Left lobe of liver (tissue), 2 donors: ENCODE measurements around the gene AKR7A3. TPM values are rescaled to one million over a fixed set of nuclear protein-coding genes. Genes with fewer than 3 reads are reported as not detected.

Experiments used
- ATAC-seq: fragments of 200-7000 bp; cut with Tn5 transposase; one replicate; pipeline ENCODE4 v1.9.1; 2020; ENCODE audit warnings: mild to moderate bottlenecking, moderate library complexity
- DNase-seq: peaks from one replicate; pipeline ENCODE4 v3.0.0-alpha.2; 2020; ENCODE audit warnings: low spot score
- total RNA-seq: library from RNA; stranded (reverse); gene quantifications from one replicate; pipeline ENCODE4 v1.2.1, GENCODE V29; 2021
- donor health status: DM: no; HTN: no; CAD: no; lungs with moderate emphysema.
- donor health status: DM: no; HTN: yes; CAD: no.

The AKR7A3 gene
- 111 TPM for total RNA-seq

DNA sequence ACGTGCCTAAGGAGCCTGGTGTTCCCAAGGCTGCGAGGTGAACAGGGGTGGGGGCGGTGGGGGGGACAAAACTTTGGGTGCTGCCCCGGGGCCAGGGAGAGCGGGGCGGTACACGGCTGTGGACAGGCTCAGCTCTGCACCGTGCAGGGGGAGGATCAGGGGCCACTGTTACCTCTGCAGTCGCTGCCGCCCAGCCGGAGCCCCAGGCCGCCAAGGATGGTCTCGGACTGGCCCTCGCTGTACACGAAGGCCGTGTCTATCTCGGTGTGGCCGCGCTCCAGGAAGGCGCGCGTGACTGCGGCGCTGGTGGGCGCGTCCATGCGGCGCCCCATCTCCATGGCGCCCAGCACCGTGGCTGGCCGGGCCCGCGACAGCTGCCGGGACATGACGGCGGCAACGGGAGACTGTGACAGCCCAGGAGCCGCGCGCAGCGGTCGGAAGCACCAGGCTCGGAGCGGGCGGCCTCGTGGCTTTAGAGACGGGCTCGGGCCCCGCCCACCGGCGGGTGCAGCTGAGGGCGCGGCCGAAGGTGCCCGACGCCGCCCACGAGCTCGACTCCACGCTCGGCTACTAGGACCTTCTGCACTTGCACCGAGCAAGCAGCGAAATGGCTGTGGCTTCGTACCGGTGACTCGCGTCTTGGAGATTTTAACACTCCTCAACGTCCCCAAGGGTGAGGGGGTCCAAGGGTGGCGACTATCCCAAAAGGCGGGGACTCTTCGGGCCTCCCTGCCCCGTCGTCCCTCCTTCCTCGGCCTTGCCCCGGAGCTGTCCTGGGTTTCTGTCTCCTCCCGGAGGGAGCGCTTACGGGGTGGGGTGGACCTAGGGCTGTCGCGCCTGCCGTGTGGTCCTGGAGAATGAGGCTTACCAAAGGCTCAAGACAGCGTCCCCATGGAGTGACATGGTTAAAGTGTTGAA lies at the start of gene AKR7A3:
Gene AKR7A3, minus strand, starts transcription at position 447 of the 918 bp plus-strand sequence. Its CDS starts 61 bp downstream, at position 386.
- ATAC-seq (peak; percentile 85), DNase-seq (peak; percentile 88)

- peak; percentile 87 for ATAC-seq
- DNase-seq, result peak; percentile 89
Measured at GRCh38 chr1:19338323-19338762, 49.8 kb upstream of the AKR7A3 start.

GRCh38 chr1:19337289-19337688 lies 48.7 kb upstream of the AKR7A3 start:
- no peak for ATAC-seq

GRCh38 chr1:19336543-19336942 lies 48.0 kb upstream of the AKR7A3 start:
- no peak for DNase-seq
- ATAC-seq, result no peak

More at GRCh38 chr1:19337289-19337688, 48.7 kb upstream of the AKR7A3 start:
- DNase-seq, result peak; percentile 43

DNA sequence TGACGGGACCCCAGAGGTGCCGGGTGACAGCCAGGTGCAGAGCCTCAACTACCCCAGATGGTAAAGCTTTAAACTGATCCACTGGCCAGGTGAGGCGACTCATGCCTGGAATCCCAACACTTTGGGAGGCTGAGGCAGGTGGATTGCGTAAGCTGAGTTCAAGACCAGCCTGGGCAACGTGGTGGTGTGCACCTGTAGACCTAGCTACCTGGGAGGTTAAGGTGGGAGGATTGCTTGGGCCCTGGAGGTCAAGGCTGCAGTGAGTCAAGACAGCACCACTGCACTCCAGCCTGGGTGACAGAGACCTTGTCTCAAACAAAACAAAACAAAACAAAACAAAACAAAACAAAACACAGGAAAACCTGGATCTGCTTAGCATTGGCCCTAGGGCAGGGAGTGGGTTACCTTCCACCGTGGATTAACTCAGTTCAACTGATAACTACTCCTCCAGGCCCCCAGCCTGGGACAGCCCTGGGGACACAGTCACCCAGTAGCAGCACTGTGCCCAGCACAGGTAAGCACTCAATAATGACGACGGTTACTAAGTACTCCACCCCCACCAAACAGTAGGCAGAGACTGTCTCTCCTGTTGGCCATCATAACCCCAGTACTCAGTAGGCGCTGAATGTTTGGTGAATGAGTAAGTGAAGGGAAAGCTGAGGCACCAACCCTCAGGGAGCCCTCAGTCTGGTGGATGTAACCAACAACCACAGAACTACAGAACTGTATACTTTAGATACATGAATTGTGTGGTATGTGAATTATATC lies 45.2 kb upstream of the AKR7A3 start:
- DNase-seq (no peak), ATAC-seq (no peak)

- DNase-seq (no peak), ATAC-seq (no peak)
Measured at GRCh38 chr1:19332832-19333231, 44.3 kb upstream of the AKR7A3 start.

- ATAC-seq (no peak), DNase-seq (no peak)
Measured at GRCh38 chr1:19331262-19331878, 42.8 kb upstream of the AKR7A3 start.

DNA sequence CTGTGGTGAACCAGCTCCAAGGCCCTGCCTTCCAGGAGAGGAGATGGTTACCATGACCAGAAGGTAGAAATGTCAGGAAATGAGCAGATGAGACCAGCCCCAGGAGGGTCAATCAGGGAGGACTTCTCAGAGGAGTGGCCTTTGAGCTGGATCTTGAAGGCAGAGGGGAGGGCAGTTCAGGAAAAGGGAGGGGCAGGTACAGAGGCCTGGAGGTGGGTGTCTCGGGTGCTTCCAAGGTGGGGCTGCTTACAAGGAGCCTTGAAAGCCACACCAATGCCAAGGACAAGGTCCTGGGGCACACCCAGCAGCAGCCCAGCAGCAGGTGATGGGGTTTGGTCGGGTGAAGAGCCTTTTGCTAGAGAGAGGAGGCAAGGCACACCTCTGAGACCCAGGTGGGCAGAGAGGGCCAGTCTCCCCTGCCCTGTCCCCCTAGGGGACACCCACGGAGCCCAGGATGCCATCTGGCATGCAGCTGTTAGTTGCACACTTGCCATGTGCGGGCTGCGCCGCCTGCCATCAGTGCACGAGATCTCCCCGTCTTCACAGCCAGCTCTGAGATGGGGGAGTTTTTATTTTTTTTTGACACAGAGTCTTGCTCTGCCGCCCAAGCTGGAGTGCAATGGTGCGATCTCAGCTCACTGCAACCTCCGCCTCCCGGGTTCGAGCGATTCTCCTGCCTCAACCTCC lies 42.0 kb upstream of the AKR7A3 start:
- no peak for ATAC-seq

DNA sequence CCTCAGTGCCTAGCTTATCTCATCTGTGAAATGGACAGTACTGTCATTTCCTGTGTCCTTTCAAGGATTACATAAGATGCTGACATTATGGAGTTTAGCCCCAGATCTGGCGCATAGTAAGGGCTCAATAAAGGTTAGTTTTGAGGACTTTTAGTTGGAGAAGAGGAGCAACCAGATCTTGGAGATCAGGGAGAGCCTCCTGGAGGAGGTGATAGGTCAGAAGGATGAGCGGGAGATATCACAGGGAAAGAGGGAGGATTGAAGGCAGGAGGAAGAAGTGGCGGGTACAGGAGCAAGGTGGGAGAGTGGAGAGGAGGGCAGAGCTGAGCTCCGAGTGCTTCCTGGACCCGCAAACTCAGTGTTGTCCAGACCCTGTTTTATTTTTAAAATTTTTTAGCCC lies 41.0 kb upstream of the AKR7A3 start:
- no peak for DNase-seq

More for the DNA sequence above, 42.0 kb upstream of the AKR7A3 start:
- no peak for DNase-seq

DNA sequence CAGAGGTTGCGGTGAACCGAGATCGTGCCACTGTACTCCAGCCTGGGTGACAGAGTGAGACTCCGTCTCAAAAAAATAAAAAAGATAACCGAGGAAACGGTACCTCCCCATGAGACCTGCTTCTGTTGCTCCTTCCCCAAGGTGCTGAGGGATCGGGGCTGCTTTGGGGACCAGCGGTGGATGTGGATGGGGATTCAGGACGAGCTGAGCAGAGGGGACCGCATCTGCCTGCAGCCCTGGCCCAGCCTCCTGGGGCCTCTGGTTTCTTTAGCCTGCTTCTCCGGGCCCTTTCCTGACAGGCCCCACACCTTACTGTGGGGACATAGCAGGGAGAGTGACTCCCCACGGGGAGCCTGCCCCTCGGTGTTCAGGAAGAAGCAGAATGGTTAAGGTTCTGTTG lies 40.6 kb upstream of the AKR7A3 start:
- no peak for ATAC-seq

More for the DNA sequence above, 41.0 kb upstream of the AKR7A3 start:
- ATAC-seq, result no peak

GRCh38 chr1:19328486-19328885 lies 39.9 kb upstream of the AKR7A3 start:
- ATAC-seq, result no peak
- DNase-seq, result no peak

More for the DNA sequence above, 40.6 kb upstream of the AKR7A3 start:
- DNase-seq, result no peak

GRCh38 chr1:19327736-19328135 lies 39.2 kb upstream of the AKR7A3 start:
- DNase-seq, result no peak

GRCh38 chr1:19327301-19327700 lies 38.7 kb upstream of the AKR7A3 start:
- DNase-seq, result no peak
- peak; percentile 9 for ATAC-seq

More at GRCh38 chr1:19327736-19328135, 39.2 kb upstream of the AKR7A3 start:
- ATAC-seq, result no peak

GRCh38 chr1:19326748-19327065 lies 38.1 kb upstream of the AKR7A3 start:
- no peak for DNase-seq
- ATAC-seq, result no peak

DNA sequence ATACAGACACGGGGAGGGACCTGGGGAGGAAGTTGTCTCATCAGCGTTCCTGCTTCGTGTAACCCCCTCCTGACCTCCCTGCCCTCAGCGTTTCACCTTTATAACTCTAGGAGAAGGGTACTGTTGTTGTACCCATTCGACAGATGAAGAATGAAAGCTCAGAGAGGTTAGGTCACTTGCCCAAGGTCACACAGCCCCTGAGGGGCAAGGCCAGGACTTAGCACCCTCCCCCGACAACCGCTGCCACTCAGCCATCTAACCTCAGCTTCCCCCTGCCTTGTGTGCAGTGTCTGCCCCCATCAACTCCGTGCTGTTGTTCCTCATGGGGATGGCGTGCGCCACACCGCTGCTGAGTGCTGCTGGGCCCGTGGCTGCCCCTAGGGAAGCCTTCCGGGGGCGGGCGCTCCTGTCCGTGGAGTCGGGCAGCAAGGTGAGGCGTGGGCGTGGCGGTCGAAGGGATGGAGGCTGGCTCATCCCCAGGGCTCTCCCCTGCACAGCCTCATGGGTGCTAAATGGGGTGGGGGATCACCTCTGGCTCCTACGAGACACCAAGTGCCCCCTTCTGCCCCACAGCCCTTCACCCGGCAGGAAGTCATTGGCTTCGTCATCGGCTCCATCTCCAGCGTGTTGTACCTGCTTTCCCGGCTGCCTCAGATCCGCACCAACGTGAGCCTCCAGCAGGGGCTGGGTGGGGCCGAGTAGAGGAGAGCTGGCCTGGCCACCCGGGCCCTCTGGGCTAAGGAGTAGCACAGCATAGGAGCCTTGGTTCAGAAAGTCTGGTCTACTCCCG lies 37.6 kb upstream of the AKR7A3 start:
- DNase-seq (no peak), ATAC-seq (no peak)

DNA sequence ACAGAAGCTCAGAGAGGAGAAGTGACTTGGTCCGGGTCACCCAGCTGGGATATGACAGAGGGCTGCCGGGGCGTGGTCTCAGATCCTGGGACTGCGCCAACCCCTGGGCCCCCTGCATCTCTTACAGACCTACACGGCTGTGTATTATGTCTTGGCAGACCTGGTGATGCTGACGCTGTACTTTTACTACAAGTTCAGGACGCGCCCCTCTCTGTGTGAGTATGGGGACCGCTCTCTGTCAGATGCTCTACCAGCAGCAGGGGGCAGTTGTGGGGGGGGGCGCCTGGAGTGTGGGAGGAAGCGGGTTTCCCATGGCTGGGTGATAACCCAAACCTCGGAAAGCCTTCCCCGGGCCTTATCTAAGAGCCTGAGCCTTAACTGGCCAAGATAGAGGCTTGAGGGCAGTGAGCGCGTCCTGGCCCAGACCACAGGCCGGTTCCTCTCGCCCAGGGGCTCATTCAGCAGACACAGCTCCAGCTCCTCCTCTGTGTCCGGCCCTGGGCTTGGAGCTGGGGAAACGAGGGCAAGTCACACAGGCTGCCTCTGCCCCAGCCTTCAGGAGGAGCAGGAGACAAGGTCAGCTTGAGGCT lies 36.9 kb upstream of the AKR7A3 start:
- ATAC-seq (peak; percentile 14), DNase-seq (no peak)

GRCh38 chr1:19324665-19324990 lies 36.1 kb upstream of the AKR7A3 start:
- no peak for ATAC-seq
- no peak for DNase-seq

- DNase-seq (no peak), ATAC-seq (no peak)
Measured at GRCh38 chr1:19323987-19324664, 35.6 kb upstream of the AKR7A3 start.

DNA sequence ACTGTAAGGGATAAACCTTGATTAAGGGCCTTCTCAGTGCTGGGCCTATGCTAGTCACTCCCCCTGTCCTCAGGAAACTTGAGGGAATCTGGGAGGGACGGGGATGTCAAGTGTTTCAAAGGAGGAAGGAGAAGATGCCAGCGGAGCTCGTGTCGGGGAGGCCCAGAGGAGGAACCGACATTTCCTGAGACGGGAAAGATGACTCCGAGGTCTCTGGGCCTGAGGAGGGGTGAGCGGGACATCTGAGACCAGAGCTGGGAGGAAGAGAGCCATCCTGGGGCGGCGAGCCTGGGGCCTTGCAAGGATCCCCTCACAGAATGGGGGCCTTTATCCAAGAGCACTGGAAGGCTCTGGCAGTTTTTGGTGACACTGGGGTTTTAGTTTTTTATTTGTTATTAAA lies 33.9 kb upstream of the AKR7A3 start:
- ATAC-seq (no peak), DNase-seq (no peak)
